ENCODE results near the gene PFKFB3. TPM values are rescaled to one million over a fixed set of nuclear protein-coding genes. Genes with fewer than 3 reads are reported as not detected.

Gene PFKFB3
- total and polyA plus RNA-seq, 10 donors, result 6.3 to 227 (median 113) TPM

DNA sequence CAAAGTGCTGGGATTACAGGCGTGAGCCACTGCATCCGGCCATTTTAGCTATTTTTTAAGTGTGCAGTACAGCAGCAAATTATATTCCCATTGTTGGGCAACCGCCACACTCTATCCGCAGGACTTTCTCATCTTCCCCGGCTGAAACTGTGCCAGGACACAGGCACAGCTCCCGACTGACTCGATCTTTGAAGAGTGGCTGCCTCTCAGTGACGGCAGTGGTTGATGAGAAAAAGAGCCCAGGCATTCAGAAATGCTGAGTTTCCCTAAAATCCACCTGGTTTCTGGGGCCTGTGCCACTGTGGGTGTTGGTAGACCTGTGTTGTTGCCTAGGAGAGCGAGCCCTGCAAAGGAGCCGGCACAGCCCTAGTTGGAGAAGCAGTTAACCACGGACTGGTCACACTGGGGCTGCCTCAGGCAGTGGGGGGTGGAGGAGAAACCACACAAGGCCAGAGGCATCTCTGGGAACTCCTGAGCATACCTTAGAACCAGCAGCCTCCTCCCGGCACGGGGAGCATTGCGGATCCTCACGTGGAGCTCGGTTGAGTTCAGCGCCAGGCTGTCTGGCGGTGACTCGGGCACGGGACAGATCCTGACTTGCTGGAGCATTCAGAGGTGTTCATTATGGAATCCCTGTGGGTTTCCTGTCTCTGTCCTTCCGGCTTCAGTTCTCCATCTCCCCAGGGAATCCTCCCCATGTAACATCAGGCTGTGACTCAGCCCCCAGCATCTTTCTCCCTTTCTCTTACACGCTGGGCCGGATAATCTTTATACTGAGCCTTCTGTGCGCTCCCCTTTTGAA is 16.2 kb downstream of the PFKFB3 start:
- peaks cover 0 to 100% (median 98%) of the 10 kb centered on the region in 6 donors for H3K36me3 ChIP-seq
- no peaks in the 10 kb centered on the region for H3K4me1 ChIP-seq
- H3K27me3 ChIP-seq (replicated peaks in 1 of 7), result no peaks in the 10 kb centered on the region
- intact Hi-C loops (cut with DNase I; ENCODE audit: low total_unique reads), result no loop called here
- DNase-seq, result no peak
- H3K9me3 ChIP-seq, result no peaks in the 10 kb centered on the region
- WGBS, 5 donors, result 90 to 96% (median 93%) methylated on average over 18 to 24 of the region's 24 CpGs
- no peak overlapping the region for H3K4me3 ChIP-seq
- H3K27ac ChIP-seq, result no peak overlapping the region
- TF ChIP-seq POLR2AphosphoS5 (IDR thresholded peaks at IDR 0.05) (peak in 1 of 3 donors; percentile 72), POLR2A (IDR thresholded peaks at IDR 0.05) (no peak)

DNA sequence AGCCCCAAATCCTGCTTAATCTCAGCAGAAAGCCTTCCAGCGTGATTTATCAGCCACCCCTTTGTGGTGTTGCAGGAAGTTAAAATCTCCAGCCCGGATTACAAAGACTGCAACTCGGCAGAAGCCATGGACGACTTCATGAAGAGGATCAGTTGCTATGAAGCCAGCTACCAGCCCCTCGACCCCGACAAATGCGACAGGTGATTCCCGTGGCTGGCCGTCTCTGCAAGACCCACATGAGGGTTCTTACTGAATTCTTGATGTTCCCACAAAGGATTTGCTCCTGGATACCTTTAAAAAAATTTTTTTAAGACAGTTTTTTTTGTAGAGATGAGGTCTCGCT is 16.7 kb downstream of the PFKFB3 start:
- Histone ChIP-seq H3K27ac (no peak overlapping the region), H3K4me1 (no peaks in the 10 kb centered on the region), H3K36me3 (peaks cover 0 to 100% (median 98%) of the 10 kb centered on the region in 6 donors), H3K4me3 (no peak overlapping the region), H3K9me3 (no peaks in the 10 kb centered on the region), H3K27me3 (replicated peaks in 1 of 7) (no peaks in the 10 kb centered on the region)
- 89 to 93% (median 92%) methylated on average over 10 of the region's 10 CpGs for WGBS, 5 donors
- no peak for DNase-seq
- TF ChIP-seq POLR2AphosphoS5 (IDR thresholded peaks at IDR 0.05), result no peak
- TF ChIP-seq POLR2A (IDR thresholded peaks at IDR 0.05), result no peak
- TF ChIP-seq, protein P1, sequence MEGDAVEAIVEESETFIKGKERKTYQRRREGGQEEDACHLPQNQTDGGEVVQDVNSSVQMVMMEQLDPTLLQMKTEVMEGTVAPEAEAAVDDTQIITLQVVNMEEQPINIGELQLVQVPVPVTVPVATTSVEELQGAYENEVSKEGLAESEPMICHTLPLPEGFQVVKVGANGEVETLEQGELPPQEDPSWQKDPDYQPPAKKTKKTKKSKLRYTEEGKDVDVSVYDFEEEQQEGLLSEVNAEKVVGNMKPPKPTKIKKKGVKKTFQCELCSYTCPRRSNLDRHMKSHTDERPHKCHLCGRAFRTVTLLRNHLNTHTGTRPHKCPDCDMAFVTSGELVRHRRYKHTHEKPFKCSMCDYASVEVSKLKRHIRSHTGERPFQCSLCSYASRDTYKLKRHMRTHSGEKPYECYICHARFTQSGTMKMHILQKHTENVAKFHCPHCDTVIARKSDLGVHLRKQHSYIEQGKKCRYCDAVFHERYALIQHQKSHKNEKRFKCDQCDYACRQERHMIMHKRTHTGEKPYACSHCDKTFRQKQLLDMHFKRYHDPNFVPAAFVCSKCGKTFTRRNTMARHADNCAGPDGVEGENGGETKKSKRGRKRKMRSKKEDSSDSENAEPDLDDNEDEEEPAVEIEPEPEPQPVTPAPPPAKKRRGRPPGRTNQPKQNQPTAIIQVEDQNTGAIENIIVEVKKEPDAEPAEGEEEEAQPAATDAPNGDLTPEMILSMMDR (IDR thresholded peaks at IDR 0.05 in 8 of 11, conservative IDR thresholded peaks at IDR 0.05 in 3 of 11), result no peak
- intact Hi-C loops (cut with DNase I; ENCODE audit: low total_unique reads), result no loop called here

DNA sequence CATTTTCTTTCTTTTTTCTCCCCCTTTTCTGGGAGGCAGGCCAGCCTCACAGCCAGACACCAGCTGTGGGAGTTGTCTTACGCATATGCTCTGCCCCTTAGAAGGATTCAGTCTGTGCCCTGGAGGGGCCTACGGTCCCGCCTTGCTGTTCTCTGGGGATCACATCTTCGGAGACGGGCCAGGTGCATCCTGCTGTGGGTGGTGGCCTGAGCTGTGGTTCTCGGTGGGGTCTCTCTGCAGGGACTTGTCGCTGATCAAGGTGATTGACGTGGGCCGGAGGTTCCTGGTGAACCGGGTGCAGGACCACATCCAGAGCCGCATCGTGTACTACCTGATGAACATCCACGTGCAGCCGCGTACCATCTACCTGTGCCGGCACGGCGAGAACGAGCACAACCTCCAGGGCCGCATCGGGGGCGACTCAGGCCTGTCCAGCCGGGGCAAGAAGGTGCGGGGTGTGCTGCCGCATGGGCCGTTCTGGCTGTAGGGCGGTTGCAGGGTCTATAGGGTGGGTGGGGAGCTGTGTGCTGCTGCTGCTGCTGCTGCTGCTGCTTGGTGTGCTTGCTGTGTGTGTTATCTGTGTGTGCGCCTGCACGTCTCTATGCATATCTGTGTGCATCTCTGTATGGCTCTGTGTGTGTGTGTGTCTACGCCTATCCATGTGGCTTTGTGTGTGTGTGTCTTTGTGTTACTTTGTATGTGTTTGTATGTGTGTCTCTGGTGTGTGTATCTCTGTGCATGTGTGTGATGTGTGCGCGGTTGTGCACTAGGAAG is 17.9 kb downstream of the PFKFB3 start:
- Histone ChIP-seq H3K4me1 (no peaks in the 10 kb centered on the region), H3K27me3 (replicated peaks in 1 of 7) (no peaks in the 10 kb centered on the region), H3K27ac (no peak overlapping the region), H3K36me3 (peaks cover 0 to 100% (median 98%) of the 10 kb centered on the region in 6 donors), H3K9me3 (no peaks in the 10 kb centered on the region), H3K4me3 (no peak overlapping the region)
- DNase-seq, result no peak
- intact Hi-C loops (cut with DNase I; ENCODE audit: low total_unique reads), result no loop called here
- WGBS, 5 donors, result 80 to 92% (median 84%) methylated on average over 26 to 32 of the region's 32 CpGs
- TF ChIP-seq, protein P1 (IDR thresholded peaks at IDR 0.05 in 8 of 11, conservative IDR thresholded peaks at IDR 0.05 in 3 of 11), result no peak
- TF ChIP-seq POLR2AphosphoS5 (IDR thresholded peaks at IDR 0.05) (peak; percentile 44 to 72 (median 47)), POLR2A (IDR thresholded peaks at IDR 0.05) (no peak)

DNA sequence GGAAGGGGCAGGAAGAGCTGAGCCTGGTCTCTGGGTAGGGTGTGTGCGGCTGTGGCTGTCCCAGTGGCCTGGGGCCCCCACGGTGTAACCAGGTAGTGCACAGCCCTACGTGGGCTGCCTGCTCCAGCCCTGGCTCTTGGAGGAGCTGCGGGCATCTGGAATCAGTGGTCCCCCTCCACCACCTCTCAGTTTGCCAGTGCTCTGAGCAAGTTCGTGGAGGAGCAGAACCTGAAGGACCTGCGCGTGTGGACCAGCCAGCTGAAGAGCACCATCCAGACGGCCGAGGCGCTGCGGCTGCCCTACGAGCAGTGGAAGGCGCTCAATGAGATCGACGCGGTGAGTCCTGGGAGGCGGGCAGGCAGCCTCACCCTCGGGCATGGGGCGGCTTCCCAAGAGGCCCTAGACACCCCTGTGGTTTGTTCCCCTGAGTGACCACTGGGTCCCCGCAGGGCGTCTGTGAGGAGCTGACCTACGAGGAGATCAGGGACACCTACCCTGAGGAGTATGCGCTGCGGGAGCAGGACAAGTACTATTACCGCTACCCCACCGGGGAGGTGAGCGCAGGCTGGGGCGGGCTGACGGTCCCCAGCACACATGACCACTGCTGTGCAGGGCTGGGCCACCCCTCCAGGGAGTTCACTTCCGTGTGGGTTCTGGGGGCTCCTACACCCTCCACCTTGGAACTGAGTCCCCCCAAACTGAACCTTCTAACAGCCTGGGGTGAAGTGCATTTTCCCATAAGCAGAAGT is 18.6 kb downstream of the PFKFB3 start:
- 85 to 97% (median 96%) methylated on average over 15 to 30 of the region's 30 CpGs for WGBS, 5 donors
- no peak for TF ChIP-seq POLR2A (IDR thresholded peaks at IDR 0.05)
- TF ChIP-seq POLR2AphosphoS5 (IDR thresholded peaks at IDR 0.05), result peak; percentile 26 to 69 (median 29)
- TF ChIP-seq, protein P1 (IDR thresholded peaks at IDR 0.05 in 8 of 11, conservative IDR thresholded peaks at IDR 0.05 in 3 of 11), result no peak
- Histone ChIP-seq H3K4me1 (no peaks in the 10 kb centered on the region), H3K4me3 (no peak overlapping the region), H3K9me3 (no peaks in the 10 kb centered on the region), H3K36me3 (peaks cover 5 to 100% (median 98%) of the 10 kb centered on the region in 6 donors), H3K27me3 (replicated peaks in 1 of 7) (no peaks in the 10 kb centered on the region), H3K27ac (peak overlapping the region in 1 of 8 donors; percentile 8)
- intact Hi-C loops (cut with DNase I; ENCODE audit: low total_unique reads), result no loop called here
- no peak for DNase-seq

Data from spleen (tissue), 11 donors.